SU-DHL-6 (cell line): Measurements from ENCODE around the gene SLC12A1.

Experiments
- EZH2phosphoT487 ChIP-seq: fragments of 200-600 bp; sonication (generic), shearing (Covaris generic); conservative IDR thresholded peaks from 2 replicates; pipeline ENCODE4 v1.6.1; 2018; ENCODE audit warnings: mild to moderate bottlenecking, antibody characterized with exemption, low read length, moderate library complexity, mixed read lengths
- TF ChIP-seq, protein P1 (sequence below): fragments of 200-600 bp; sonication (generic); IDR thresholded peaks from one replicate; pipeline ENCODE4 v1.5.1; 2017; ENCODE audit warnings: antibody characterized with exemption, mild to moderate bottlenecking, low read length, moderate library complexity; ENCODE audit not compliant: insufficient read depth, poor library complexity, severe bottlenecking

DNA sequence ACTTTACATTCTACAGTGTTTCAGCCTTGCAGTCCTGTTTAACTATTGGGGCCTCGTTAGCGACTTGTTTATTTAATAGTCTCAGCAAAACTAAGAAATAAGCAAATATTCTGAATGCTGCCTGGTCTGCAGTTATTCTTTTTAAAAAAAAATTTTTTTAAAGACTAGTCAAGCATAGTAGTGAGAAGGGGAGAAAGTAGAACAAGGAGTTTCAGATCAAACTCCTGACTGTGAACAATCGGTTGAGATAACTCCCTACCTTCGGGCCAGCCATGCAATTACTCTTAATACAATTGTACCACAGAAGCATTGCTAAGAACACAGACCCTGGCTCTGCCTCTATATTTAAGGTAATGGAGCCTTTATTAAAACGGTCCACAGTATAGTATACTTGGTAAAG is 119.3 kb downstream of the SLC12A1 start:
- TF ChIP-seq, protein P1, sequence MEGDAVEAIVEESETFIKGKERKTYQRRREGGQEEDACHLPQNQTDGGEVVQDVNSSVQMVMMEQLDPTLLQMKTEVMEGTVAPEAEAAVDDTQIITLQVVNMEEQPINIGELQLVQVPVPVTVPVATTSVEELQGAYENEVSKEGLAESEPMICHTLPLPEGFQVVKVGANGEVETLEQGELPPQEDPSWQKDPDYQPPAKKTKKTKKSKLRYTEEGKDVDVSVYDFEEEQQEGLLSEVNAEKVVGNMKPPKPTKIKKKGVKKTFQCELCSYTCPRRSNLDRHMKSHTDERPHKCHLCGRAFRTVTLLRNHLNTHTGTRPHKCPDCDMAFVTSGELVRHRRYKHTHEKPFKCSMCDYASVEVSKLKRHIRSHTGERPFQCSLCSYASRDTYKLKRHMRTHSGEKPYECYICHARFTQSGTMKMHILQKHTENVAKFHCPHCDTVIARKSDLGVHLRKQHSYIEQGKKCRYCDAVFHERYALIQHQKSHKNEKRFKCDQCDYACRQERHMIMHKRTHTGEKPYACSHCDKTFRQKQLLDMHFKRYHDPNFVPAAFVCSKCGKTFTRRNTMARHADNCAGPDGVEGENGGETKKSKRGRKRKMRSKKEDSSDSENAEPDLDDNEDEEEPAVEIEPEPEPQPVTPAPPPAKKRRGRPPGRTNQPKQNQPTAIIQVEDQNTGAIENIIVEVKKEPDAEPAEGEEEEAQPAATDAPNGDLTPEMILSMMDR, result no peak
- no peak for TF ChIP-seq EZH2phosphoT487
